DMS153 (cell line): ENCODE results near the gene FSHR.

Experiments
- DNase-seq: peaks from one replicate; lab custom pipeline; 2025; lab: John Stamatoyannopoulos, UW

The FSHR gene

GRCh38 chr2:49029406-49029805 lies 124.9 kb downstream of the FSHR start:
- no peak for DNase-seq

GRCh38 chr2:49028101-49028500 lies 126.2 kb downstream of the FSHR start:
- no peak for DNase-seq

GRCh38 chr2:49026706-49027105 lies 127.6 kb downstream of the FSHR start:
- no peak for DNase-seq

GRCh38 chr2:49021271-49021670 lies 133.0 kb downstream of the FSHR start:
- no peak for DNase-seq

- no peak for DNase-seq
Measured at GRCh38 chr2:49005261-49005660, 149.1 kb downstream of the FSHR start.

GRCh38 chr2:49004036-49004626 lies 150.2 kb downstream of the FSHR start:
- no peak for DNase-seq

- no peak for DNase-seq
Measured at GRCh38 chr2:49003201-49003600, 151.1 kb downstream of the FSHR start.

- no peak for DNase-seq
Measured at GRCh38 chr2:49002750-49003149, 151.6 kb downstream of the FSHR start.

- DNase-seq = no peak
Measured at GRCh38 chr2:49000695-49001094, 153.6 kb downstream of the FSHR start.

- no peak for DNase-seq
Measured at GRCh38 chr2:48998449-48998848, 155.9 kb downstream of the FSHR start.

GRCh38 chr2:48993576-48993975 lies 160.7 kb downstream of the FSHR start:
- no peak for DNase-seq

- DNase-seq = no peak
Measured at GRCh38 chr2:48991415-48992131, 162.7 kb downstream of the FSHR start.

- no peak for DNase-seq
Measured at GRCh38 chr2:48984922-48985321, 169.4 kb downstream of the FSHR start.

GRCh38 chr2:48983551-48983950 lies 170.8 kb downstream of the FSHR start:
- no peak for DNase-seq

- DNase-seq = no peak
Measured at GRCh38 chr2:48982887-48983435, 171.4 kb downstream of the FSHR start.

GRCh38 chr2:48980846-48981245 lies 173.5 kb downstream of the FSHR start:
- DNase-seq = no peak

- DNase-seq = no peak
Measured at GRCh38 chr2:48979691-48980090, 174.6 kb downstream of the FSHR start.

GRCh38 chr2:48978131-48978530 lies 176.2 kb downstream of the FSHR start:
- no peak for DNase-seq

GRCh38 chr2:48971801-48972200 lies 182.5 kb downstream of the FSHR start:
- no peak for DNase-seq

GRCh38 chr2:48968011-48968410 lies 186.3 kb downstream of the FSHR start:
- no peak for DNase-seq

- DNase-seq = no peak
Measured at GRCh38 chr2:48965204-48965603, 189.1 kb downstream of the FSHR start.

GRCh38 chr2:48961009-48961408 lies 193.3 kb downstream of the FSHR start:
- no peak for DNase-seq

GRCh38 chr2:48954935-48955334 lies 199.4 kb downstream of the FSHR start:
- DNase-seq = no peak

GRCh38 chr2:48954311-48954710 lies 200.0 kb downstream of the FSHR start:
- no peak for DNase-seq
